K562 (cell line): Measurements from ENCODE around the gene ATP4B. TPM values are rescaled to one million over a fixed set of nuclear protein-coding genes. Genes with fewer than 3 reads are reported as not detected.

Experiments
- ATAC-seq: fragments of 200-7000 bp; cut with Tn5 transposase; 3 replicates; pipeline ENCODE4 v1.9.1; 2020; ENCODE audit warnings: moderate library complexity
- BruUV-seq: library from RNA; stranded (reverse); fragments of 400-500 nt; replicated peaks from 2 replicates; lab custom pipeline; 2021; lab: Mats Ljungman, UMichigan
- CTCF ChIA-PET: fragments of 300-600 bp; formaldehyde crosslinking; extraction: SDS; loops from one replicate; lab custom pipeline; 2021; ENCODE audit warnings: low intra/inter-chr PET ratio; lab: Yijun Ruan, JAX
- POLR2A ChIA-PET: fragments of 300-600, 350-650 bp; sonication (Branson Sonifier 250); formaldehyde crosslinking; extraction: SDS; loops from one replicate; lab custom pipeline; 2021; ENCODE audit warnings: antibody characterized with exemption, inconsistent platforms; lab: Yijun Ruan, JAX
- DNase-seq, 4 experiments: peaks; one replicate each; pipeline versions ENCODE4 v3.0.0 to v3.0.0-alpha.2; 2011 to 2018; ENCODE audit warnings: low spot score in 3 of 4, mixed read lengths in 3 of 4; ENCODE audit errors: extremely low read depth in 1 of 4
- FAIRE-seq: peaks from 2 replicates; lab custom pipeline; 2011; peaks lifted over from hg19 to GRCh38; lab: Jason Lieb, UNC
- H2AFZ ChIP-seq: 2 replicates; pipeline ENCODE4 v1.6.0; 2011; ENCODE audit warnings: low read depth, low read length, control low read depth, inconsistent platforms
- H3K27ac ChIP-seq: fragments of 200-600 bp; 3 replicates; pipeline ENCODE4 v1.8.0; 2011; ENCODE audit warnings: low read depth, mild to moderate bottlenecking, control low read depth, inconsistent platforms, low read length, moderate library complexity, mixed read lengths; ENCODE audit errors: extremely low read depth
- H3K27me3 ChIP-seq, 2 experiments: fragments of 300-600 bp in 1 of 2; 2 replicates in 1 of 2; 3 replicates in 1 of 2; pipeline versions ENCODE4 v1.6.0 to v1.8.0; 2011; ENCODE audit warnings: inconsistent platforms in 2 of 2, low read length in 2 of 2, mild to moderate bottlenecking in 1 of 2, mixed read lengths in 1 of 2, moderate library complexity in 1 of 2; ENCODE audit not compliant: control insufficient read depth in 2 of 2, insufficient read depth in 2 of 2
- H3K36me3 ChIP-seq: fragments of 300-600 bp; 3 replicates; pipeline ENCODE4 v1.8.0; 2011; ENCODE audit warnings: mild to moderate bottlenecking, low read length, inconsistent platforms; ENCODE audit not compliant: control insufficient read depth, insufficient read depth
- H3K4me1 ChIP-seq, 2 experiments: fragments of 200-600 bp in 1 of 2; replicated peaks in 1 of 2; 2 replicates in 1 of 2; 3 replicates in 1 of 2; pipeline versions ENCODE4 v1.5.1 to v1.8.0; 2011; ENCODE audit warnings: inconsistent platforms in 2 of 2, low read length in 2 of 2, mild to moderate bottlenecking in 1 of 2, mixed read lengths in 1 of 2, moderate library complexity in 1 of 2; ENCODE audit not compliant: control insufficient read depth in 2 of 2, insufficient read depth in 2 of 2
- H3K4me2 ChIP-seq: 2 replicates; pipeline ENCODE4 v1.6.1; 2011; ENCODE audit warnings: low read length, control low read depth, inconsistent platforms, mixed read lengths; ENCODE audit not compliant: insufficient read depth
- H3K4me3 ChIP-seq: fragments of 200-600 bp; sonication (generic), shearing (Covaris generic); 2 replicates; pipeline ENCODE4 v1.5.1; 2016; ENCODE audit warnings: control low read depth, inconsistent platforms
- H3K79me2 ChIP-seq: fragments of 200-600 bp; 3 replicates; pipeline ENCODE4 v1.8.0; 2011; ENCODE audit warnings: low read length, inconsistent platforms; ENCODE audit not compliant: control insufficient read depth, insufficient read depth
- H3K9ac ChIP-seq, 2 experiments: 2 replicates each; pipeline versions ENCODE4 v1.6.0 to v1.6.1; 2011; ENCODE audit warnings: low read depth in 2 of 2, low read length in 2 of 2, control low read depth in 1 of 2, inconsistent platforms in 1 of 2, mild to moderate bottlenecking in 1 of 2, mixed read lengths in 1 of 2; ENCODE audit not compliant: insufficient read depth in 1 of 2
- H3K9me1 ChIP-seq: one replicate; pipeline ENCODE4 v1.6.0; 2011; ENCODE audit warnings: inconsistent platforms, mild to moderate bottlenecking, low read length, moderate library complexity; ENCODE audit not compliant: control insufficient read depth, insufficient read depth
- H3K9me3 ChIP-seq: replicated peaks from 2 replicates; pipeline ENCODE4 v1.5.1; 2011; ENCODE audit warnings: low read depth, low read length, inconsistent platforms; ENCODE audit not compliant: control insufficient read depth, insufficient read depth
- H4K20me1 ChIP-seq: replicated peaks from 2 replicates; pipeline ENCODE4 v1.6.1; 2011; ENCODE audit warnings: low read length, inconsistent platforms, mixed read lengths; ENCODE audit not compliant: control insufficient read depth, insufficient read depth
- DPF2 ChIP-seq: fragments of 450-650 bp; IDR thresholded peaks from 2 replicates; pipeline ENCODE4 v1.6.1; 2016
- GTF2A2 ChIP-seq: IDR thresholded peaks from 2 replicates; pipeline ENCODE4 v1.6.1; 2016; ENCODE audit warnings: mild to moderate bottlenecking, missing genetic modification characterization, missing compliant biosample characterization
- POLR2G ChIP-seq: fragments of 200-400 bp; formaldehyde crosslinking; IDR thresholded peaks from 2 replicates; pipeline ENCODE4 v1.6.1; 2017; ENCODE audit warnings: low read depth, mild to moderate bottlenecking, antibody characterized with exemption, low read length, moderate library complexity
- ZFP36 ChIP-seq: fragments of 150-350 bp; IDR thresholded peaks from 2 replicates; pipeline ENCODE4 v1.6.1; 2018; ENCODE audit warnings: low read length, low read depth; ENCODE audit not compliant: partially characterized antibody
- ZNF175 ChIP-seq: fragments of 200-800 bp; sonication (Bioruptor generic); IDR thresholded peaks from 2 replicates; pipeline ENCODE4 v1.6.1; 2016; ENCODE audit warnings: low read depth, mild to moderate bottlenecking, missing genetic modification characterization, missing compliant biosample characterization
- WGBS: fragments of 100-300 bp; shearing (Covaris generic); methylation state at CpG from one replicate; pipeline ENCODE4 v1.1.6; 2016; ENCODE audit warnings: low coverage, mixed read lengths; ENCODE audit not compliant: insufficient coverage; ENCODE audit errors: missing lambda C conversion rate; 5-methylcytosine and 5-hydroxymethylcytosine counted together
- in situ Hi-C: fragments of 300-500 bp; cut with MboI; formaldehyde crosslinking; loops from 4 replicates; pipeline ENCODE4 v1.15.0; 2018; ENCODE audit warnings: inconsistent platforms, mixed read lengths
- intact Hi-C: fragments of 100-400 bp; cut with micrococcal nuclease; formaldehyde crosslinking; loops from 2 replicates; pipeline ENCODE4 v1.14.2; 2022
- polyA plus RNA-seq, 8 experiments: library from polyadenylated mRNA; depleted of rRNA in 4 of 8; stranded (reverse) in 5 of 8; unstranded in 3 of 8; fragments of >200 nt; fragmentation: Nextera tagmentation in 2 of 8; fragmentation: Illumina TruSeq in 1 of 8; extraction: Ambion mirVana in 2 of 8; extraction: Trizol in 1 of 8; gene quantifications; 2 replicates each; pipeline versions ENCODE4 v1.2.1 to v1.2.3, GENCODE V29; 2011 to 2014; ENCODE audit warnings: inconsistent platforms in 1 of 8, missing spikeins in 1 of 8
- total RNA-seq, 7 experiments: library from RNA; depleted of rRNA in 6 of 7; stranded (reverse); fragments of >200 nt in 6 of 7; fragmentation: Illumina TruSeq in 2 of 7; extraction: Trizol in 2 of 7; gene quantifications; 2 replicates each; pipeline versions ENCODE4 v1.2.1 to v1.2.3, GENCODE V29; 2011 to 2021; ENCODE audit warnings: low replicate concordance in 1 of 7
- TF ChIP-seq, protein P1 (sequence below): fragments of 150-350 bp; conservative IDR thresholded peaks from 2 replicates; pipeline ENCODE4 v1.6.1; 2014; ENCODE audit warnings: low read length

Gene ATP4B
- total and polyA plus RNA-seq, 9 of the 15 experiments (the other 6 are each of a cell fraction or from before 2014, with no cell fraction given) = not detected

DNA sequence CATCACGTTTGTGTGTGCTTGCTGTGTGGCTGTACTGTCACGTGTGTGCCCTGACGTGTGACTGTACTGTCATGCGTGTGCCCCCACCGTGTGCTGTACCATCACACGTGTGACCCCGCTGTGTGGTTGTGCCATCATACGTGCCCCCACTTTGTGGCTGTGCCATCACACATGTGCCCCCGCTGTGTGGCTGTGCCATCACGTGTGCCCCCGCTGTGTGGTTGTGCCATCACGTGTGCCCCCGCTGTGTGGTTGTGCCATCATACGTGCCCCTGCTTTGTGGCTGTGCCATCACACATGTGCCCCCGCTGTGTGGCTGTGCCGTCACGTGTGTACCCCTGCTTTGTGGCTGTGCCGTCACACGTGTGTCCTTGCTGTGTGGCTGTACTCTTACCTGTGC is 47.7 kb downstream of the ATP4B start:
- POLR2A ChIA-PET = no interaction called here
- no peak overlapping the region for H2AFZ ChIP-seq
- FAIRE-seq (no peak), ATAC-seq (no peak), DNase-seq (no peak)
- no peak overlapping the region for H3K27ac ChIP-seq
- BruUV-seq = no TSS peak
- H3K4me2 ChIP-seq = no peak overlapping the region
- intact Hi-C loops = no loop called here
- H3K27me3 ChIP-seq = no peaks in the 10 kb centered on the region
- no peaks in the 10 kb centered on the region; the same call in none of the 2 replicates for H4K20me1 ChIP-seq
- 93% methylated on average over 12 of the region's 19 CpGs for WGBS
- H3K9me3 ChIP-seq = no peaks in the 10 kb centered on the region
- peaks cover 90% of the 10 kb centered on the region for H3K79me2 ChIP-seq
- no peak overlapping the region for H3K4me3 ChIP-seq
- H3K9ac ChIP-seq = no peak overlapping the region
- TF ChIP-seq ZNF175 (CRISPR knock-in tag) (no peak), ZFP36 (no peak), GTF2A2 (tag) (no peak), DPF2 (no peak), POLR2G (0 out of 2 replicates have a peak, but pooled peaks have one; percentile 28)
- TF ChIP-seq, protein P1, sequence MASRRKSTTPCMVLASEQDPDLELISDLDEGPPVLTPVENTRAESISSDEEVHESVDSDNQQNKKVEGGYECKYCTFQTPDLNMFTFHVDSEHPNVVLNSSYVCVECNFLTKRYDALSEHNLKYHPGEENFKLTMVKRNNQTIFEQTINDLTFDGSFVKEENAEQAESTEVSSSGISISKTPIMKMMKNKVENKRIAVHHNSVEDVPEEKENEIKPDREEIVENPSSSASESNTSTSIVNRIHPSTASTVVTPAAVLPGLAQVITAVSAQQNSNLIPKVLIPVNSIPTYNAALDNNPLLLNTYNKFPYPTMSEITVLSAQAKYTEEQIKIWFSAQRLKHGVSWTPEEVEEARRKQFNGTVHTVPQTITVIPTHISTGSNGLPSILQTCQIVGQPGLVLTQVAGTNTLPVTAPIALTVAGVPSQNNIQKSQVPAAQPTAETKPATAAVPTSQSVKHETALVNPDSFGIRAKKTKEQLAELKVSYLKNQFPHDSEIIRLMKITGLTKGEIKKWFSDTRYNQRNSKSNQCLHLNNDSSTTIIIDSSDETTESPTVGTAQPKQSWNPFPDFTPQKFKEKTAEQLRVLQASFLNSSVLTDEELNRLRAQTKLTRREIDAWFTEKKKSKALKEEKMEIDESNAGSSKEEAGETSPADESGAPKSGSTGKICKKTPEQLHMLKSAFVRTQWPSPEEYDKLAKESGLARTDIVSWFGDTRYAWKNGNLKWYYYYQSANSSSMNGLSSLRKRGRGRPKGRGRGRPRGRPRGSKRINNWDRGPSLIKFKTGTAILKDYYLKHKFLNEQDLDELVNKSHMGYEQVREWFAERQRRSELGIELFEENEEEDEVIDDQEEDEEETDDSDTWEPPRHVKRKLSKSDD = no peak
- in situ Hi-C loops = no loop called here
- CTCF ChIA-PET = no interaction called here
- peaks cover 0 to 7% of the 10 kb centered on the region in 2 experiments; a peak in 2 of 5 replicates for H3K4me1 ChIP-seq
- H3K9me1 ChIP-seq = no peaks in the 10 kb centered on the region
- peaks cover 76% of the 10 kb centered on the region; the same call in 2 of the 3 replicates for H3K36me3 ChIP-seq
